ENCODE measurements around the gene ZAP70.

ZAP70 gene

DNA sequence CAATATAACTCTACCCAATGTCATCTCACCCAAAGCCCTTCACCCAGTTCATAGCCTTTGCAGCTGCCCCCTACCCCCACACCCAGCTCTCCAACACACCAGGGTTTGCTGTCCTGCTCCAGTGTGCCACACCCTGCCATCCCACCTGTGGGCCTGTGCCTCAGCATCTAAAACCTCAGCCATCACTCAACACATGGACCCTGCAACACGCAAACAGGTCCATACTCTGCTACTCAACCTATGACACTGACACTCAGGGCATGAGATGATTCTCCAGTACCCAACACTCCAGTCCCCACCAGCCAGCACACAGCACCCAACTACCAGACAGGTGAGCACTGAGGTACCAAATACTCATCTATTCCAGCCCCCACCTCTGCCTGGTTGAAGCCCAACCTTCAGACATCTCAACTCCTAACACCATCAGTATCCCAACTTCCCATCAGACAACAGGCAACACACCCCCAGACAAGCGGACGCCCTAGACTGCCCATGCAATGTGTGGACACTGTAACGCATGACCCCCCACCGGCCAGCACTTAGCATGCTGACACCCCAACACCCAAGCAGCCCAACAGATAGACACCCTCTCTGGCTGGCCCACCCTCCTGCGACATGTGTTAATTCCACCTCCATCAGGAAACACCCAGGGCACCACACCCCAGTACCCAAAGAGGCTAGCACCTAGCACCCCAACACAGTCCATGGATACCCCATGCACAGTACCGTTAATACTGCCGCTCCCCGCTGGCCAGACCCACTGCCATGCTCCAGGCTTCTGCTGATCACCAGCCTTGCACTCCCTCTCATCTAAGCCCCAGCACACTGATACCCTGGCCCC is 25.0 kb downstream of the ZAP70 start:
- Histone ChIP-seq H3K9ac (ENCODE audit: low read length) (no peak overlapping the region), H3K9me3 (ENCODE audit: low read length) (no peaks in the 10 kb centered on the region), H3K27me3 (ENCODE audit: control insufficient read depth in 1 of 2, insufficient read depth in 2 of 2, low read length in 2 of 2) (no peaks in the 10 kb centered on the region), H3K36me3 (ENCODE audit: insufficient read depth, low read length) (no peaks in the 10 kb centered on the region), H3K4me3 (ENCODE audit: low read depth in 1 of 2, low read length in 2 of 2) (no peak overlapping the region), H3K27ac (ENCODE audit: low read depth, low read length) (no peak overlapping the region), H3K4me1 (ENCODE audit: insufficient read depth, low read length) (no peaks in the 10 kb centered on the region)

DNA sequence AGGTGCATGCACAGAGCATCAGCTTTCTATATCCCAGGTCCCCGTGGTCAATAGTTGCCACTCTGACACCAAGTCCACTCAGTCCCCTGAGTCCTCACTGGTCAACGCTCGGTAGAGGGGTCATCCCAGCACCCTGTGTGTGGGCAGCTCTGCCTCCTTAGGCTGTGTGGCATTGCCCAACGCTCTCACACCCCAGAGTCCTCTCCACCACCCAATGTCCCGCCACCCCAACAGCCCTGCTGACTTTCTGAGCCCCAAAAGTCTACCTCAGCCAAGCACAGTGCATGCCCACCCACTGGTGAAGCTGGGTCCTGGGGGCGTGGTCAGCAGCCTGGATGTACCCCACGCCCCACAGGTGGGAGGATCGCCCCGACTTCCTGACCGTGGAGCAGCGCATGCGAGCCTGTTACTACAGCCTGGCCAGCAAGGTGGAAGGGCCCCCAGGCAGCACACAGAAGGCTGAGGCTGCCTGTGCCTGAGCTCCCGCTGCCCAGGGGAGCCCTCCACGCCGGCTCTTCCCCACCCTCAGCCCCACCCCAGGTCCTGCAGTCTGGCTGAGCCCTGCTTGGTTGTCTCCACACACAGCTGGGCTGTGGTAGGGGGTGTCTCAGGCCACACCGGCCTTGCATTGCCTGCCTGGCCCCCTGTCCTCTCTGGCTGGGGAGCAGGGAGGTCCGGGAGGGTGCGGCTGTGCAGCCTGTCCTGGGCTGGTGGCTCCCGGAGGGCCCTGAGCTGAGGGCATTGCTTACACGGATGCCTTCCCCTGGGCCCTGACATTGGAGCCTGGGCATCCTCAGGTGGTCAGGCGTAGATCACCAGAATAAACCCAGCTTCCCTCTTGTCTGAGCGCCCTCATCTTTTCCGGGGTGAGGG is 25.9 kb downstream of the ZAP70 start:
- no peak overlapping the region for H3K9ac ChIP-seq (ENCODE audit: low read length)
- H3K27ac ChIP-seq (ENCODE audit: low read depth, low read length) = no peak overlapping the region
- no peak overlapping the region for H3K4me3 ChIP-seq (ENCODE audit: low read depth in 1 of 2, low read length in 2 of 2)
- no peaks in the 10 kb centered on the region for H3K36me3 ChIP-seq (ENCODE audit: insufficient read depth, low read length)
- H3K4me1 ChIP-seq (ENCODE audit: insufficient read depth, low read length) = no peaks in the 10 kb centered on the region
- H3K9me3 ChIP-seq (ENCODE audit: low read length) = no peaks in the 10 kb centered on the region
- H3K27me3 ChIP-seq (ENCODE audit: control insufficient read depth in 1 of 2, insufficient read depth in 2 of 2, low read length in 2 of 2) = no peaks in the 10 kb centered on the region

DNA sequence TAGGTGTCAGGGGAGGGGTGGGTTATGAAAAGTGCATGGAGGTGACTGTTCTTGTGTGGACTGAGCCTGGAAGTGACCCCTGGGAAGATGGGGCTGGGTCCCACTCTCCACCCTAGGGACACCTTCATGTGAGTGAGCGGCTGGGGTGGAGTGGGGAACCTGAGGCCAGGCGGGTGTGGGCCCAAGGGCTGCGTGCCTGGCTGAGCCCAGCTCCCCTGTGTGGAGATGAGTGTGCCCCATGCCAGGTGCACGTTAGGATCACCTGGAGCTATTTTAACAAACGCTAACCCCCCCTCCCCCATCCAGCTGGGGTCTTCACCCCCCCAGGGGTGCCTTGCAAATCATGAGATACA is 26.5 kb downstream of the ZAP70 start:
- Histone ChIP-seq H3K9ac (ENCODE audit: low read length) (no peak overlapping the region), H3K36me3 (ENCODE audit: insufficient read depth, low read length) (no peaks in the 10 kb centered on the region), H3K9me3 (ENCODE audit: low read length) (no peaks in the 10 kb centered on the region), H3K27ac (ENCODE audit: low read depth, low read length) (no peak overlapping the region), H3K4me1 (ENCODE audit: insufficient read depth, low read length) (no peaks in the 10 kb centered on the region), H3K4me3 (ENCODE audit: low read depth in 1 of 2, low read length in 2 of 2) (no peak overlapping the region), H3K27me3 (ENCODE audit: control insufficient read depth in 1 of 2, insufficient read depth in 2 of 2, low read length in 2 of 2) (no peaks in the 10 kb centered on the region)

DNA sequence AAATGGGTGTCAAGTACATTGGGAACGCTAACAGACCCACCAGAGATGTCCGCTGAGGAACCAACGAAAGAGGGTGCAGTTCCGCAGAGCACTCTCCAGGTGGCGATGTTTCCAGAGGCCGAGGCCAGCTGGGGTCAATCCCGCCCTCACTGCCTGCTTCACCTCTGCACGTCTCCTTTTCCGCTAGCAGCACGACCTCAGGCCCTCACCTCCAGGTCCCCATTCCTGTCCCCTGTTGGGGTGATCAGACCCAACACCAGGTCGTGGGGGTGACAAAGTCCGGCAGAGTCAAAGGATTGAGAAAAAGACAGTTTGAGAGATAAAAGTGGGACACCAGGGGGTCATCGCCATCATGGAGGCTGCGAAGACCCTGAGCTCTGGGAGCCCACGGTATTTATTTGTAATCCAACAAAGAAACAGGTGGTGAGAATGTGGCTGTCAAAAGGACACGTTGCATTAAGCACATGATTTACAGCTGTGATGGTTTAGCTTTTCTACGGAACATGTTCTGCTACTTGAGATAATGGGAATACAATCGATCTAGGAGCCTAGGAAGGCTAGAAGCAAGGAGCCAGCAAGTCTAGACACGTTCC is 27.3 kb downstream of the ZAP70 start:
- H3K36me3 ChIP-seq (ENCODE audit: insufficient read depth, low read length) = no peaks in the 10 kb centered on the region
- H3K9ac ChIP-seq (ENCODE audit: low read length) = no peak overlapping the region
- H3K4me3 ChIP-seq (ENCODE audit: low read depth in 1 of 2, low read length in 2 of 2) = no peak overlapping the region
- no peaks in the 10 kb centered on the region for H3K4me1 ChIP-seq (ENCODE audit: insufficient read depth, low read length)
- no peak overlapping the region for H3K27ac ChIP-seq (ENCODE audit: low read depth, low read length)
- no peaks in the 10 kb centered on the region for H3K27me3 ChIP-seq (ENCODE audit: control insufficient read depth in 1 of 2, insufficient read depth in 2 of 2, low read length in 2 of 2)
- H3K9me3 ChIP-seq (ENCODE audit: low read length) = no peaks in the 10 kb centered on the region

DNA sequence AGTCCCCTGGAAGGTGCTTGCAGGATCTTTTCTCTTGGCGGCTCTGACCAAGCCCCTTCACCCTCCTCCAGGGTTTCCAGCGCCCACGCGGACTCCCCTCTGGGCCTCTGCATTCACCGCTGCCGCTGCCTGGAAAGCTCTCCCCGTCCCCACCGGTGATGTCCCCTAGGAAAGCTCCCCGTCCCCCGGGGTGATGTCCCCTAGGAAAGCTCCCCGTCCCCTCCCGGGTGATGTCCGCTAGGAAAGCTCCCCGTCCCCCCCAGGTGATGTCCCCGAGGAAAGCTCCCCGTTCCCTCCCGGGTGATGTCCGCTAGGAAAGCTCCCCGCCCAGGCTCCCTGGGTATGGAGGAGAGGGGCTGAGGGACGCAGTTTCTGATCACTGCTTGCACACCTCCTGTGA is 27.9 kb downstream of the ZAP70 start:
- Histone ChIP-seq H3K27me3 (ENCODE audit: control insufficient read depth in 1 of 2, insufficient read depth in 2 of 2, low read length in 2 of 2) (no peaks in the 10 kb centered on the region), H3K36me3 (ENCODE audit: insufficient read depth, low read length) (no peaks in the 10 kb centered on the region), H3K4me1 (ENCODE audit: insufficient read depth, low read length) (no peaks in the 10 kb centered on the region), H3K4me3 (ENCODE audit: low read depth in 1 of 2, low read length in 2 of 2) (no peak overlapping the region), H3K27ac (ENCODE audit: low read depth, low read length) (no peak overlapping the region), H3K9me3 (ENCODE audit: low read length) (no peaks in the 10 kb centered on the region), H3K9ac (ENCODE audit: low read length) (no peak overlapping the region)

DNA sequence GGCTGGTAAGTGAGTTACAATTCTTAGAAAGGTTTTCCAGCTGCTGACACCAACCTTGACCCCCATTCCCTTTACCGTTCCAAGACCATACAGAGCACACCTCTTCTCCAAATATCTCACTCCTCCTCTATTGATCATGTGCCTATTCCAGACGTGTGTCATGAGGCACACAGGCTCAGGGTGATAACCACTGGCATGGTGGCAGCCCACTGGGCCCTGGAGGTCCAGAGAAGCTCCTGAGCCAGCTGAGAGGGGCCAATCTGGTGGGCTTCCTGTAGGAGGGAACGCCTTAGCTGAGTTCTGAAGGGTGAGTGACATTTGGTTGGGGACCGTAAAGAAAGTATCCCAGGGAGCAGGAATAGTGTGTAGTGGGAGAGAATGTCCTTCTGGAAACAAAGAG is 28.3 kb downstream of the ZAP70 start:
- no peaks in the 10 kb centered on the region for H3K4me1 ChIP-seq (ENCODE audit: insufficient read depth, low read length)
- no peak overlapping the region for H3K4me3 ChIP-seq (ENCODE audit: low read depth in 1 of 2, low read length in 2 of 2)
- no peak overlapping the region for H3K9ac ChIP-seq (ENCODE audit: low read length)

DNA sequence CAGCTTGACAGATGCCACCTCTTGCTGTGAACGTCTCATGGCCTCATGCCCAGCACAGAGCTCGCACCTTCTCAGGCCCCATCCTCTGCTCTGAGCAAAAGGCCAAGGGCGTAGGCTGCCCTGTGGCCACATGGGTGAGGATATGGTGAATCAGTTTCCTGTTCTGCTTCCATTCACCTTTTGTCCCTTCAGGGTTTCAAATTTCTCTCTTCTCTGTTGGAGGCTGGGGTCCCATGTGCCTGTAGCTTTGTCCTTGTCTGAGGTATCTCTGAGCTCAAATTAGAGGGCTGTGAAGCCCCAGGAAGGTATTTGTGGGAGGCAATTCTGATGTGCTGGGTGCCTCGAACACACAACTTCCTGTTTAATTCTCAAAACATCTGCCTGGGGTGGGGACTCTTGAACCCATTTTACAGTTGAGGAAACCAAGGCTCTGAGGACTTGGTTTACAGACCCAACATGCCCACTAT is 29.0 kb downstream of the ZAP70 start:
- Histone ChIP-seq H3K36me3 (ENCODE audit: insufficient read depth, low read length) (no peaks in the 10 kb centered on the region), H3K9me3 (ENCODE audit: low read length) (no peaks in the 10 kb centered on the region), H3K9ac (ENCODE audit: low read length) (no peak overlapping the region), H3K4me3 (ENCODE audit: low read depth in 1 of 2, low read length in 2 of 2) (no peak overlapping the region), H3K27me3 (ENCODE audit: control insufficient read depth in 1 of 2, insufficient read depth in 2 of 2, low read length in 2 of 2) (no peaks in the 10 kb centered on the region), H3K27ac (ENCODE audit: low read depth, low read length) (no peak overlapping the region), H3K4me1 (ENCODE audit: insufficient read depth, low read length) (no peaks in the 10 kb centered on the region)

More for the DNA sequence above, 28.3 kb downstream of the ZAP70 start:
- no peaks in the 10 kb centered on the region for H3K27me3 ChIP-seq (ENCODE audit: control insufficient read depth in 1 of 2, insufficient read depth in 2 of 2, low read length in 2 of 2)
- H3K9me3 ChIP-seq (ENCODE audit: low read length) = no peaks in the 10 kb centered on the region
- no peak overlapping the region for H3K27ac ChIP-seq (ENCODE audit: low read depth, low read length)
- H3K36me3 ChIP-seq (ENCODE audit: insufficient read depth, low read length) = no peaks in the 10 kb centered on the region

DNA sequence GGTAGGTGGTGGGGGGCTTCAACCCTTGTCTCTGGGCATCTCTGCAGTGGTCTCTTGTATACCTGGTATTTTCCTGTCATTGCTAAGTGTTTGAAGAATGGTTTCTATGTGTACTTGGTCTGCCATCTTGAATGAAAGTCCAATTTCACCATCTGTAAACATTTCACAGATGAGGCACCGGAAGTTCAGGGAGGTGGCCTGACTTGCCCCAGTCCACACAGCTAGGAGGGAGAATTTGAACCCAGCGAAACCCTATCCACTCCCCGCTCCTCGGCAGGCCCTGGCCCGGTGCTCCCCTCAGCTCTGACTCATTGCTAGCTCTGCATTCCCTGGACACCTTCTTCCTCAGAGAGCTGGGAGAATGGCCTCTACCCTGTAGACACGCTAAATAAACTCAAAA is 30.5 kb downstream of the ZAP70 start:
- no peak overlapping the region for H3K27ac ChIP-seq (ENCODE audit: low read depth, low read length)
- no peak overlapping the region for H3K9ac ChIP-seq (ENCODE audit: low read length)
- no peaks in the 10 kb centered on the region for H3K27me3 ChIP-seq (ENCODE audit: control insufficient read depth in 1 of 2, insufficient read depth in 2 of 2, low read length in 2 of 2)
- H3K4me1 ChIP-seq (ENCODE audit: insufficient read depth, low read length) = no peaks in the 10 kb centered on the region
- no peak overlapping the region for H3K4me3 ChIP-seq (ENCODE audit: low read depth in 1 of 2, low read length in 2 of 2)
- H3K9me3 ChIP-seq (ENCODE audit: low read length) = no peaks in the 10 kb centered on the region
- no peaks in the 10 kb centered on the region for H3K36me3 ChIP-seq (ENCODE audit: insufficient read depth, low read length)

DNA sequence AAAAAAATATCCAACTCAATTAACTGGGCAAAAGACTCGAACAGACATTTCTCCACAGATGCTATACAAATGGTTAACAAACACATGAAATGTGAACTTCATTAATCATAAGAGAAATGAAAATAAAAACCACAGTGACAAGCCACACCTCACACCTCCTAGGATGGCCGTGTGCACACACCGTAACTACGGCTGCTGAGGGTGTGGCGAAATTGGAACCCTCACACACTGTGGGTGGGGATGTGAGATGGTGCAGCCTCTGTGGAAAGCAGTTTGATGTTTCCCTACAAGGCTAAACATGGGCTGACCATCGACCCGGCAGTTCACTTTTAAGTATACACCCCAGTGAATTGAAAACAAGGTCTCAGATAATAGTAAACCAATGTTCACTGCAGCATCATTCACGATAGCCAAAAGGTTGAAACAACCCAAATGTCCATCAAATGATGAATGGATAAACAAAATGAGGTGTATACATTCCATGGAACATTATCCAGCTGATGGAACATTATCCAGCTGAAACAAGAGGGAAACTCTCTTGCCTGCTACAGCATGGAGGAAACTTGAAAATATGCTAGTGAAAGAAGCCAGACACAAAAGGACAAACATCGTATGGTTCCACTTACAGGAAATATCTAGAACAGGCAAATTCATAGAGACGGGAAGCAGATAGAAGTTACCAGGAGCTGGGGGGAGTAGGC is 32.2 kb downstream of the ZAP70 start:
- no peaks in the 10 kb centered on the region for H3K36me3 ChIP-seq (ENCODE audit: insufficient read depth, low read length)
- H3K27ac ChIP-seq (ENCODE audit: low read depth, low read length) = no peak overlapping the region

DNA sequence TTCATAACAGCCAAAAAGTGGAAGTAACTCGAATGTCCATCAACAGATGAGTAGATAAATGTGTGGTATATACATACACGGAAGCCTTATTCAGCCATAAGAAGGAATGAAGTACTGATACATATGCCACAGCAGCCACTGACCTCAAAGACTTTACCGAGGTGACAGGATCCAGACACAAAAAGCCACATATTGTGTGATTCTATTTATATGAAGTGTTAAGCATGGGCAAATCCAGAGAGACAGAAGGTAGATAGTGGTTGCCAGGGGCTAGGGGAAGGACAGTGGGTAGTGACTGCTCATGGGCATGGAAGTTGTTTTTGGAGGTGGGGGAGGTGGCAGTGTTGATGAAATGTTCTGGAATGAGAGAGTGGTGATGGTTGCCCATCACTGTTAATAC is 33.9 kb downstream of the ZAP70 start:
- no peaks in the 10 kb centered on the region for H3K4me1 ChIP-seq (ENCODE audit: insufficient read depth, low read length)
- H3K36me3 ChIP-seq (ENCODE audit: insufficient read depth, low read length) = peaks cover 3% of the 10 kb centered on the region
- no peak overlapping the region for H3K27ac ChIP-seq (ENCODE audit: low read depth, low read length)
- no peaks in the 10 kb centered on the region for H3K9me3 ChIP-seq (ENCODE audit: low read length)
- H3K27me3 ChIP-seq (ENCODE audit: control insufficient read depth in 1 of 2, insufficient read depth in 2 of 2, low read length in 2 of 2) = no peaks in the 10 kb centered on the region
- no peak overlapping the region for H3K4me3 ChIP-seq (ENCODE audit: low read depth in 1 of 2, low read length in 2 of 2)
- no peak overlapping the region for H3K9ac ChIP-seq (ENCODE audit: low read length)

More for the DNA sequence above, 32.2 kb downstream of the ZAP70 start:
- H3K9ac ChIP-seq (ENCODE audit: low read length) = no peak overlapping the region
- no peaks in the 10 kb centered on the region for H3K4me1 ChIP-seq (ENCODE audit: insufficient read depth, low read length)
- H3K4me3 ChIP-seq (ENCODE audit: low read depth in 1 of 2, low read length in 2 of 2) = no peak overlapping the region
- no peaks in the 10 kb centered on the region for H3K27me3 ChIP-seq (ENCODE audit: control insufficient read depth in 1 of 2, insufficient read depth in 2 of 2, low read length in 2 of 2)
- H3K9me3 ChIP-seq (ENCODE audit: low read length) = no peaks in the 10 kb centered on the region

DNA sequence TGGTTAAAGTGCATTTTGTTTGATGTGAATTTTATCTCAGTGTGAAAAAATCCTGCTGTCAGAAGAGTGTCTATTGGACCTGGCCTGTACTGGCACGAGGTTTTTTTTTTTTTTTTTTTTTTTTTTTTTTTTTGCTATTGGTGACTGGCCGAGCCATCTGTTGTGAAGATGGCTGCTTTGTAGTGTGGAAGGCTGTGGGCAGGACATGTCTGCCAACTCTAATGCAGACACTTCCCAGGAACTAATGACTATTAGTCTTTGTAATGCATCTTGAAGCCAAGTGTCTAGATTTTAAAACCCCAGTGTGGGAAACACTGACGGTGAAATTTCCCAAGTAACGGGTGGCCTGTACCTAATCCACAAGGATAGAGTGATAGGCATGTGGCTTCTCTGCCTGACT is 34.3 kb downstream of the ZAP70 start:
- peaks cover 3% of the 10 kb centered on the region for H3K36me3 ChIP-seq (ENCODE audit: insufficient read depth, low read length)
- no peak overlapping the region for H3K4me3 ChIP-seq (ENCODE audit: low read depth in 1 of 2, low read length in 2 of 2)
- no peak overlapping the region for H3K27ac ChIP-seq (ENCODE audit: low read depth, low read length)
- no peaks in the 10 kb centered on the region for H3K9me3 ChIP-seq (ENCODE audit: low read length)
- no peaks in the 10 kb centered on the region for H3K4me1 ChIP-seq (ENCODE audit: insufficient read depth, low read length)
- no peaks in the 10 kb centered on the region for H3K27me3 ChIP-seq (ENCODE audit: control insufficient read depth in 1 of 2, insufficient read depth in 2 of 2, low read length in 2 of 2)
- no peak overlapping the region for H3K9ac ChIP-seq (ENCODE audit: low read length)
